ENCODE measurements around the gene KIF27.
"Not testable (repeated sequence)": the region's sequence is repeated elsewhere in the genome, so short reads cannot be mapped to it uniquely, and the experiment has no call there.

The KIF27 gene

GRCh38 chr9:83920927-83921707 lies at the start of gene KIF27:
Gene KIF27 (minus strand): TSS chr9:83921432. CDS start chr9:83915591, 5,841 bp downstream.
- peak; percentile 90 for DNase-seq (ENCODE audit: low spot score)

GRCh38 chr9:83969602-83970001 lies 48.4 kb upstream of the KIF27 start:
- DNase-seq (ENCODE audit: low spot score) = no peak

- no peak for DNase-seq (ENCODE audit: low spot score)
These were observed 45.8 kb upstream of the KIF27 start for GRCh38 chr9:83967073-83967472.

GRCh38 chr9:83966209-83966582 lies 45.0 kb upstream of the KIF27 start:
- DNase-seq (ENCODE audit: low spot score) = no peak

- DNase-seq (ENCODE audit: low spot score) = no peak
These were observed 44.3 kb upstream of the KIF27 start for GRCh38 chr9:83965350-83966208.

GRCh38 chr9:83964973-83965349 lies 43.7 kb upstream of the KIF27 start:
- no peak for DNase-seq (ENCODE audit: low spot score)

- no peak for DNase-seq (ENCODE audit: low spot score)
These were observed 40.9 kb upstream of the KIF27 start for GRCh38 chr9:83962165-83962564.

- no peak for DNase-seq (ENCODE audit: low spot score)
These were observed 39.8 kb upstream of the KIF27 start for GRCh38 chr9:83960991-83961390.

GRCh38 chr9:83959061-83959460 lies 37.8 kb upstream of the KIF27 start:
- DNase-seq (ENCODE audit: low spot score) = no peak

GRCh38 chr9:83957248-83957513 lies 35.9 kb upstream of the KIF27 start:
- DNase-seq (ENCODE audit: low spot score) = no peak

- peak; percentile 57 for DNase-seq (ENCODE audit: low spot score)
These were observed 35.4 kb upstream of the KIF27 start for GRCh38 chr9:83956436-83957247.

- no peak for DNase-seq (ENCODE audit: low spot score)
These were observed 34.8 kb upstream of the KIF27 start for GRCh38 chr9:83956086-83956435.

GRCh38 chr9:83948096-83948495 lies 26.9 kb upstream of the KIF27 start:
- not testable (repeated sequence) for DNase-seq (ENCODE audit: low spot score)

GRCh38 chr9:83940590-83941303 lies 19.5 kb upstream of the KIF27 start:
- DNase-seq (ENCODE audit: low spot score) = no peak

- peak; percentile 84 for DNase-seq (ENCODE audit: low spot score)
These were observed 16.7 kb upstream of the KIF27 start for GRCh38 chr9:83937861-83938455.

- DNase-seq (ENCODE audit: low spot score) = no peak
These were observed 15.3 kb upstream of the KIF27 start for GRCh38 chr9:83936523-83936922.

- no peak for DNase-seq (ENCODE audit: low spot score)
These were observed 14.2 kb upstream of the KIF27 start for GRCh38 chr9:83935276-83935935.

GRCh38 chr9:83934569-83935275 lies 13.5 kb upstream of the KIF27 start:
- no peak for DNase-seq (ENCODE audit: low spot score)

GRCh38 chr9:83933790-83934189 lies 12.6 kb upstream of the KIF27 start:
- no peak for DNase-seq (ENCODE audit: low spot score)

- no peak for DNase-seq (ENCODE audit: low spot score)
These were observed 11.6 kb upstream of the KIF27 start for GRCh38 chr9:83932851-83933250.

- no peak for DNase-seq (ENCODE audit: low spot score)
These were observed 10.8 kb upstream of the KIF27 start for GRCh38 chr9:83932011-83932410.
